ENCODE measurements around the gene NTPCR. TPM values are rescaled to one million over a fixed set of nuclear protein-coding genes. Genes with fewer than 3 reads are reported as not detected.

Gene NTPCR
- total RNA-seq, 1 experiment from 2014 or later, result 49.1 TPM

DNA sequence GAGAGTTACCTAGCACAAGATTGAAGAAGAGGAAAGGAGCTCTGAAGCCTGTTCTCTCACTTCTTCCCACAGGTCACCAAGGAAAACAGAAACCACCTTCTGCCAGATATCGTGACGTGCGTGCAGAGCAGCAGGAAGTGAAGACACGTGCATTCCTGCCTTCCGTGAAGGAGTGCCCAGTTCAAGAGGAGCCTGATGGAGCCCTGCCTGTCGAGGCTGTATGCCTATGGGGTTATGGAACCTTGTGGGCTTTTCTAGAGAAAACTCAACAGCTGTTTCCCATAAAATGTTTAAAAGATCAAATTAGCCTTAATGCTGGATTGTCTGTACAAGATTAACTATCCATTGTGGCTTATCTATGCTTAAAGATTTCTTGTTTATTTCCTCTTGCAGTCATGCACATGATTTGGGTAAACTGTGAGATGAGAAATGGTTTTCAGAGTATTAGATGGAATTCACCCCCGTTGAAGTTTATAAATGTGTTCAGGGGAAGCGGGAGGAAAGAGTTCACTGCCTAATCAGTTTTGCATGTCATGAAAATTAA, 27.8 kb downstream of the NTPCR start:
- Histone ChIP-seq H3K4me3 (ENCODE audit: low read depth, low read length) (no peak overlapping the region), H3K9me3 (no peaks in the 10 kb centered on the region; the same call in 1 of the 2 replicates), H3K27me3 (replicated peaks; ENCODE audit: control insufficient read depth, insufficient read depth, low read length) (no peaks in the 10 kb centered on the region), H3K36me3 (ENCODE audit: control insufficient read depth, insufficient read depth, low read length) (no peaks in the 10 kb centered on the region), H3K4me1 (no peaks in the 10 kb centered on the region)
- H3K4me3 Mint-ChIP-seq (ENCODE audit: unreplicated experiment), result no peak overlapping the region
- H3K27ac Mint-ChIP-seq (ENCODE audit: unreplicated experiment), result no peak overlapping the region
- ChIA-PET CTCF (no interaction called here), POLR2A (no interaction called here)
- H3K36me3 Mint-ChIP-seq (ENCODE audit: insufficient read depth, unreplicated experiment), result peaks cover 18% of the 10 kb centered on the region
- peaks cover 14% of the 10 kb centered on the region for H3K9me3 Mint-ChIP-seq (ENCODE audit: unreplicated experiment)
- BruUV-seq (replicated peaks), result no TSS peak
- no peaks in the 10 kb centered on the region for H3K27me3 Mint-ChIP-seq (ENCODE audit: insufficient read depth, unreplicated experiment)
- H3K4me1 Mint-ChIP-seq (ENCODE audit: low read depth, unreplicated experiment), result peaks cover 6% of the 10 kb centered on the region
- no peak for DNase-seq
- intact Hi-C loops (cut with micrococcal nuclease; ENCODE audit: unreplicated experiment), result no loop called here
- TF ChIP-seq, protein P1, sequence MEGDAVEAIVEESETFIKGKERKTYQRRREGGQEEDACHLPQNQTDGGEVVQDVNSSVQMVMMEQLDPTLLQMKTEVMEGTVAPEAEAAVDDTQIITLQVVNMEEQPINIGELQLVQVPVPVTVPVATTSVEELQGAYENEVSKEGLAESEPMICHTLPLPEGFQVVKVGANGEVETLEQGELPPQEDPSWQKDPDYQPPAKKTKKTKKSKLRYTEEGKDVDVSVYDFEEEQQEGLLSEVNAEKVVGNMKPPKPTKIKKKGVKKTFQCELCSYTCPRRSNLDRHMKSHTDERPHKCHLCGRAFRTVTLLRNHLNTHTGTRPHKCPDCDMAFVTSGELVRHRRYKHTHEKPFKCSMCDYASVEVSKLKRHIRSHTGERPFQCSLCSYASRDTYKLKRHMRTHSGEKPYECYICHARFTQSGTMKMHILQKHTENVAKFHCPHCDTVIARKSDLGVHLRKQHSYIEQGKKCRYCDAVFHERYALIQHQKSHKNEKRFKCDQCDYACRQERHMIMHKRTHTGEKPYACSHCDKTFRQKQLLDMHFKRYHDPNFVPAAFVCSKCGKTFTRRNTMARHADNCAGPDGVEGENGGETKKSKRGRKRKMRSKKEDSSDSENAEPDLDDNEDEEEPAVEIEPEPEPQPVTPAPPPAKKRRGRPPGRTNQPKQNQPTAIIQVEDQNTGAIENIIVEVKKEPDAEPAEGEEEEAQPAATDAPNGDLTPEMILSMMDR (IDR thresholded peaks at IDR 0.05; ENCODE audit: insufficient read depth in 1 of 2, low read depth in 1 of 2, low read length in 1 of 2, severe bottlenecking in 1 of 2, unreplicated experiment in 1 of 2), result no peak

DNA sequence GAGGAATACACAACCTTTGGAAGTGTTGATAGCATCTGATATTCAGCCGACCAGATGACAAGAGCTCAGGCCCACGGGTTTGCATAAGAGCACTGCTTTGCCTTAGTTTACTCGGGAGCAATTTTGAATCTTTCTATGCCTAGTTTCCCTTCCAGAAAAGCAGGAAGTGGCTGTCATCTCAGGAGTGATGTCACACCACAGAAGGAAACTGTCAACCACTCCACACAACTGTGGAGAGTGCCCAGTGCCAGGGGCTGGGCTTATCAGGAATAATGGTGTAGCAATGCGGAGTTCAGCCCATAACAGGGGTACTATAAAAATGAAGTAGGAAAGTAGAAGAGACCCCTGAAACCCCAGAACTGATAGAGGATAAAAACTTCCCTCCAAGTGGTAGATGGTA, 28.4 kb downstream of the NTPCR start:
- peaks cover 8% of the 10 kb centered on the region for H3K9me3 Mint-ChIP-seq (ENCODE audit: unreplicated experiment)
- H3K4me3 ChIP-seq (ENCODE audit: low read depth, low read length), result no peak overlapping the region
- H3K27ac Mint-ChIP-seq (ENCODE audit: unreplicated experiment), result no peak overlapping the region
- TF ChIP-seq, protein P1 (IDR thresholded peaks at IDR 0.05; ENCODE audit: insufficient read depth in 1 of 2, low read depth in 1 of 2, low read length in 1 of 2, severe bottlenecking in 1 of 2, unreplicated experiment in 1 of 2), result no peak
- POLR2A ChIA-PET, result no interaction called here
- H3K36me3 Mint-ChIP-seq (ENCODE audit: insufficient read depth, unreplicated experiment), result peaks cover 12% of the 10 kb centered on the region
- no peaks in the 10 kb centered on the region for H3K27me3 ChIP-seq (replicated peaks; ENCODE audit: control insufficient read depth, insufficient read depth, low read length)
- H3K9me3 ChIP-seq, result no peaks in the 10 kb centered on the region; the same call in 1 of the 2 replicates
- H3K4me1 Mint-ChIP-seq (ENCODE audit: low read depth, unreplicated experiment), result peaks cover 6% of the 10 kb centered on the region
- intact Hi-C loops (cut with micrococcal nuclease; ENCODE audit: unreplicated experiment), result no loop called here
- no peaks in the 10 kb centered on the region for H3K36me3 ChIP-seq (ENCODE audit: control insufficient read depth, insufficient read depth, low read length)
- H3K27me3 Mint-ChIP-seq (ENCODE audit: insufficient read depth, unreplicated experiment), result no peaks in the 10 kb centered on the region
- DNase-seq, result no peak
- CTCF ChIA-PET, result no interaction called here
- no peaks in the 10 kb centered on the region for H3K4me1 ChIP-seq
- BruUV-seq (replicated peaks), result no TSS peak
- no peak overlapping the region for H3K4me3 Mint-ChIP-seq (ENCODE audit: unreplicated experiment)

DNA sequence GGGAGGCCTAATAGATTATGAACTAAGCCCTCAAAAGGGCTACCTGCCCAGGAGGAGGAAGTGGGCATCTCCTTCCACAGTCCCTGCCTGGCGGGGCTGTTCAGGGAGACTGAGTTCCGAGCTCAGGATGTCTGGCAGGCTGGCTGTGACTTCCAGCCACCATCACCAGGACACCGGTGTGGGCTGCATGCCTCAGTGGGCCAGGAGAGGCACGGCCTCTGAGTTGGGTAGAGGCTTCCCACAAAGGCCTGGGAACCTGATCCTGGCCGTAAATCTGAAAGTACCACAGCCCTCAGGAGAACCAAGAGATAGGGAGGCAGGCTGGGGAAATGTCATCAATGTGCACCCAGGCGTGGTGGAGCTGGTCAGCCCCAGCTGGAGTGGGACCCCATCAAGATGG, 29.1 kb downstream of the NTPCR start:
- Mint-ChIP-seq H3K27me3 (ENCODE audit: insufficient read depth, unreplicated experiment) (no peaks in the 10 kb centered on the region), H3K4me3 (ENCODE audit: unreplicated experiment) (no peak overlapping the region), H3K9me3 (ENCODE audit: unreplicated experiment) (peaks cover under 1% of the 10 kb centered on the region), H3K4me1 (ENCODE audit: low read depth, unreplicated experiment) (peaks cover 6% of the 10 kb centered on the region), H3K27ac (ENCODE audit: unreplicated experiment) (no peak overlapping the region), H3K36me3 (ENCODE audit: insufficient read depth, unreplicated experiment) (peaks cover 6% of the 10 kb centered on the region)
- H3K27me3 ChIP-seq (replicated peaks; ENCODE audit: control insufficient read depth, insufficient read depth, low read length), result no peaks in the 10 kb centered on the region
- intact Hi-C loops (cut with micrococcal nuclease; ENCODE audit: unreplicated experiment), result no loop called here
- TF ChIP-seq, protein P1 (IDR thresholded peaks at IDR 0.05; ENCODE audit: insufficient read depth in 1 of 2, low read depth in 1 of 2, low read length in 1 of 2, severe bottlenecking in 1 of 2, unreplicated experiment in 1 of 2), result no peak
- DNase-seq, result no peak
- H3K4me1 ChIP-seq, result no peaks in the 10 kb centered on the region
- H3K36me3 ChIP-seq (ENCODE audit: control insufficient read depth, insufficient read depth, low read length), result no peaks in the 10 kb centered on the region
- ChIA-PET POLR2A (no interaction called here), CTCF (no interaction called here)
- no peaks in the 10 kb centered on the region for H3K9me3 ChIP-seq
- H3K4me3 ChIP-seq (ENCODE audit: low read depth, low read length), result no peak overlapping the region
- no TSS peak for BruUV-seq (replicated peaks)
